ENCODE data around the gene SLC10A7. TPM values are rescaled to one million over a fixed set of nuclear protein-coding genes. Genes with fewer than 3 reads are reported as not detected.

Gene SLC10A7
- total and polyA plus RNA-seq, 9 of the 15 experiments (the other 6 are each of a cell fraction or from before 2014, with no cell fraction given), result 6.4 to 22.8 (median 16.1) TPM

DNA sequence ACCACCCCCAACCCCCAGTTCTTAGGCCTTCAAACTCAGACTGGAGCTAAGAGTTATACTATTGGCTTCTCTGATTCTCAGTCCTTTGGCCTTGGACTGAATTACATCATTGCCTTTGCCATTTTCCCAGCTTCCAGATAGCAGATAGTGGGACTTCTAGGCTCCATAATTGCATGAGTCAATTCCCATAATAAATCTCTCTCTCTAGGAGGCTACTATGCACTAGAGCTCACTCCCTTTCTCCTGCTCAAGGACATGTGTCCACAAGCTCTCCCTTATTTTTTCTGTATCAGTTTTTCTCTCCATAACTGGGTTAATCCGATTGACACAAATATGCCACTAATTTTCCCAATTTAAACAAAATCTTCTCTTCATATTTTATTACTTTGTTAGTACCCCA is 204.0 kb downstream of the SLC10A7 start (continued):
- TF ChIP-seq, protein P1, sequence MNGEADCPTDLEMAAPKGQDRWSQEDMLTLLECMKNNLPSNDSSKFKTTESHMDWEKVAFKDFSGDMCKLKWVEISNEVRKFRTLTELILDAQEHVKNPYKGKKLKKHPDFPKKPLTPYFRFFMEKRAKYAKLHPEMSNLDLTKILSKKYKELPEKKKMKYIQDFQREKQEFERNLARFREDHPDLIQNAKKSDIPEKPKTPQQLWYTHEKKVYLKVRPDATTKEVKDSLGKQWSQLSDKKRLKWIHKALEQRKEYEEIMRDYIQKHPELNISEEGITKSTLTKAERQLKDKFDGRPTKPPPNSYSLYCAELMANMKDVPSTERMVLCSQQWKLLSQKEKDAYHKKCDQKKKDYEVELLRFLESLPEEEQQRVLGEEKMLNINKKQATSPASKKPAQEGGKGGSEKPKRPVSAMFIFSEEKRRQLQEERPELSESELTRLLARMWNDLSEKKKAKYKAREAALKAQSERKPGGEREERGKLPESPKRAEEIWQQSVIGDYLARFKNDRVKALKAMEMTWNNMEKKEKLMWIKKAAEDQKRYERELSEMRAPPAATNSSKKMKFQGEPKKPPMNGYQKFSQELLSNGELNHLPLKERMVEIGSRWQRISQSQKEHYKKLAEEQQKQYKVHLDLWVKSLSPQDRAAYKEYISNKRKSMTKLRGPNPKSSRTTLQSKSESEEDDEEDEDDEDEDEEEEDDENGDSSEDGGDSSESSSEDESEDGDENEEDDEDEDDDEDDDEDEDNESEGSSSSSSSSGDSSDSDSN (IDR thresholded peaks at IDR 0.05; ENCODE audit: borderline replicate concordance in 1 of 2, low read depth in 2 of 2, low read length in 2 of 2), result no peak

DNA sequence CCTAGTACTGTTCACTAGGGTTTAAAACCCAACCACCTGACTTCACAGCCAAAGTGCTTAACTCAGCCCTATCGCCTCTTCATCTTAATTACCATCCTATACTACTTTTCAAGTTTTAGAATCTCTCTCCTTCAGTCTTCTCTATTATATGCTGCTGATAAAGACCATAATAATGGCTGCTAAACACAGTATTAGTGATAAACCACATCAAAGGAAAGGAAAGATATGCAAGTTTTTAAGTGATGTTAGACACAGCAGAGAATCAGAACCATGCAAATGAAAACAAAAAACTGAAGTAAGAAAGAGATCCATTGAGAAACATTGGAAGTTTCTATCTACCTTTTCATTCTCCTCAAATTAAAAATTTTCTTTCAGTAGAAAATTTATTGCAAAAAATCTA is 206.6 kb downstream of the SLC10A7 start:
- CTCF ChIA-PET (ENCODE audit: low intra/inter-chr PET ratio), result no interaction called here

More for the DNA sequence above, 206.6 kb downstream of the SLC10A7 start:
- BruUV-seq (replicated peaks), result no TSS peak
- no peaks in the 10 kb centered on the region for H3K9me3 ChIP-seq (replicated peaks; ENCODE audit: control insufficient read depth, insufficient read depth, low read depth, low read length)
- ATAC-seq (no peak), FAIRE-seq (no peak), DNase-seq (ENCODE audit: extremely low read depth in 1 of 4, low spot score in 3 of 4) (no peak)
- no peaks in the 10 kb centered on the region for H3K4me1 ChIP-seq (replicated peaks in 1 of 2; ENCODE audit: control insufficient read depth in 2 of 2, insufficient read depth in 2 of 2, low read length in 2 of 2)
- no peaks in the 10 kb centered on the region for H4K20me1 ChIP-seq (replicated peaks; ENCODE audit: control insufficient read depth, insufficient read depth, low read length)
- no peaks in the 10 kb centered on the region for H3K36me3 ChIP-seq (ENCODE audit: control insufficient read depth, insufficient read depth, low read length)
- H3K4me2 ChIP-seq (ENCODE audit: insufficient read depth, low read length), result no peak overlapping the region
- H3K9ac ChIP-seq (ENCODE audit: insufficient read depth in 1 of 2, low read depth in 2 of 2, low read length in 2 of 2), result no peak overlapping the region
- H3K27me3 ChIP-seq (ENCODE audit: control insufficient read depth in 2 of 2, insufficient read depth in 2 of 2, low read length in 2 of 2), result no peaks in the 10 kb centered on the region
- H3K9me1 ChIP-seq (ENCODE audit: control insufficient read depth, insufficient read depth, low read length), result no peaks in the 10 kb centered on the region
- no peaks in the 10 kb centered on the region for H3K79me2 ChIP-seq (ENCODE audit: control insufficient read depth, insufficient read depth, low read length)
- POLR2A ChIA-PET, result no interaction called here
- no peak overlapping the region for H3K27ac ChIP-seq (ENCODE audit: extremely low read depth, low read depth, low read length)
- intact Hi-C loops (cut with micrococcal nuclease) (no loop called here), in situ Hi-C loops (cut with MboI) (no loop called here)
- no peak overlapping the region for H2AFZ ChIP-seq (ENCODE audit: low read depth, low read length)
- no peak overlapping the region for H3K4me3 ChIP-seq
- 73% methylated on average over 1 of the region's 1 CpG for WGBS (ENCODE audit: insufficient coverage, low coverage, missing lambda C conversion rate)
- TF ChIP-seq HNRNPK (IDR thresholded peaks at IDR 0.05; ENCODE audit: low read depth, low read length, poor library complexity, severe bottlenecking) (no peak), BRD4 (IDR thresholded peaks at IDR 0.05) (no peak), CHD4 (IDR thresholded peaks at IDR 0.05; ENCODE audit: insufficient read depth, insufficient replicate concordance, low read depth, low read length, poor library complexity, severe bottlenecking) (no peak), ZNF780A (CRISPR knock-in tag; IDR thresholded peaks at IDR 0.05) (no peak), XRCC3 (IDR thresholded peaks at IDR 0.05) (no peak), TCFL5 (CRISPR knock-in tag; conservative IDR thresholded peaks at IDR 0.05) (no peak), SMARCC2 (IDR thresholded peaks at IDR 0.05; ENCODE audit: low read depth) (no peak)
- TF ChIP-seq, protein P2, sequence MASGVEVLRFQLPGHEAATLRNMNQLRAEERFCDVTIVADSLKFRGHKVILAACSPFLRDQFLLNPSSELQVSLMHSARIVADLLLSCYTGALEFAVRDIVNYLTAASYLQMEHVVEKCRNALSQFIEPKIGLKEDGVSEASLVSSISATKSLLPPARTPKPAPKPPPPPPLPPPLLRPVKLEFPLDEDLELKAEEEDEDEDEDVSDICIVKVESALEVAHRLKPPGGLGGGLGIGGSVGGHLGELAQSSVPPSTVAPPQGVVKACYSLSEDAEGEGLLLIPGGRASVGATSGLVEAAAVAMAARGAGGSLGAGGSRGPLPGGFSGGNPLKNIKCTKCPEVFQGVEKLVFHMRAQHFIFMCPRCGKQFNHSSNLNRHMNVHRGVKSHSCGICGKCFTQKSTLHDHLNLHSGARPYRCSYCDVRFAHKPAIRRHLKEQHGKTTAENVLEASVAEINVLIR (CRISPR knock-in tag; IDR thresholded peaks at IDR 0.05), result no peak

All from K562 (cell line).